Measurements from ENCODE around the gene ZBTB16. TPM values are rescaled to one million over a fixed set of nuclear protein-coding genes. Genes with fewer than 3 reads are reported as not detected.

ZBTB16 gene
- polyA plus RNA-seq, 1 experiment, result not detected

DNA sequence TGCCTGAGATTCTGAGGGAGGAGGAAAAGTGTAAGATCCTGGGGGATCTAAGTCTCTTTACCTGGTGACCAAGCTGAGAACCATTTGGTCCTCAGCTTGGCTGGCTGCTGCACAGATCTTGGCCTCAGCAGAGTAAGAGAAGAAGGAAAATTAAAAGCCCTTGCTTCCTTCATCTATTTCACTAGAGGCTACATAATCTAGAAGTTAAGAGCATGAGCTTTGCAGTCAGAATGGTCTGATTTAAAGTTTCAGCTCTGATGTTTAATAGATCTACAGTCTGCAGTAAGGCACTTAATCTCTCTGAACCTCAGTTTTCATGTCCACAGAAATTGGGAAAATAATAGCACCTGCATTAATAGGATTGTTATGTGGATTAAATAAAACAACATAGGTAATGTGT lies 3.1 kb upstream of the ZBTB16 start:
- H3K4me3 ChIP-seq (ENCODE audit: low read depth, low read length), result no peak overlapping the region
- H3K27me3 ChIP-seq (ENCODE audit: control insufficient read depth, insufficient read depth, low read length), result peaks cover 37% of the 10 kb centered on the region
- ChIA-PET CTCF (no interaction called here), POLR2A (no interaction called here)
- no peak for DNase-seq (ENCODE audit: low read depth, low spot score)
- no peaks in the 10 kb centered on the region; the same call in 1 of the 2 replicates for H3K9me3 ChIP-seq (ENCODE audit: control insufficient read depth, insufficient read depth, low read length)
- TF ChIP-seq, protein P1, sequence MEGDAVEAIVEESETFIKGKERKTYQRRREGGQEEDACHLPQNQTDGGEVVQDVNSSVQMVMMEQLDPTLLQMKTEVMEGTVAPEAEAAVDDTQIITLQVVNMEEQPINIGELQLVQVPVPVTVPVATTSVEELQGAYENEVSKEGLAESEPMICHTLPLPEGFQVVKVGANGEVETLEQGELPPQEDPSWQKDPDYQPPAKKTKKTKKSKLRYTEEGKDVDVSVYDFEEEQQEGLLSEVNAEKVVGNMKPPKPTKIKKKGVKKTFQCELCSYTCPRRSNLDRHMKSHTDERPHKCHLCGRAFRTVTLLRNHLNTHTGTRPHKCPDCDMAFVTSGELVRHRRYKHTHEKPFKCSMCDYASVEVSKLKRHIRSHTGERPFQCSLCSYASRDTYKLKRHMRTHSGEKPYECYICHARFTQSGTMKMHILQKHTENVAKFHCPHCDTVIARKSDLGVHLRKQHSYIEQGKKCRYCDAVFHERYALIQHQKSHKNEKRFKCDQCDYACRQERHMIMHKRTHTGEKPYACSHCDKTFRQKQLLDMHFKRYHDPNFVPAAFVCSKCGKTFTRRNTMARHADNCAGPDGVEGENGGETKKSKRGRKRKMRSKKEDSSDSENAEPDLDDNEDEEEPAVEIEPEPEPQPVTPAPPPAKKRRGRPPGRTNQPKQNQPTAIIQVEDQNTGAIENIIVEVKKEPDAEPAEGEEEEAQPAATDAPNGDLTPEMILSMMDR (IDR thresholded peaks at IDR 0.05; ENCODE audit: low read depth, low read length), result no peak
- no peak overlapping the region for H3K27ac ChIP-seq (ENCODE audit: low read depth, low read length)

DNA sequence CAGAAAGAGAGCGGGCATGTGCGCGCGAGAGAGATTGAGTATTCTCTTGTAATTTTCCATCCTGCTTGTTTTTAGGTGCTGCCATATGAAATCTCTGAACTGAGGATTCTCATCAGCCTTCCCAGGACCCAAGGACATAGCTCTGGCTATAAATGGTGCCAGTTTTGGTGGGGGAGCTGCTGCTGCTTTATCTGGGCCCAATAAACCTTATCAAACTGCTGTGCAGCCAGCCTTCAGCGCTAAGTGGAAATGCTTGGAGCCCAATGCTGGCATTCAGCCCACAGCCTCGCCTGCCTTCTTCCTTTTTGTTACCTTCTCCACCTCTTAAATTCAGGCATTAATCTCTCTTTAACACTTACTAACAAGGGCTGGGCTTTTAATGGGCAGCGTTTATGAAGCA lies 2.4 kb upstream of the ZBTB16 start:
- CTCF ChIA-PET, result no interaction called here
- no peak for DNase-seq (ENCODE audit: low read depth, low spot score)

DNA sequence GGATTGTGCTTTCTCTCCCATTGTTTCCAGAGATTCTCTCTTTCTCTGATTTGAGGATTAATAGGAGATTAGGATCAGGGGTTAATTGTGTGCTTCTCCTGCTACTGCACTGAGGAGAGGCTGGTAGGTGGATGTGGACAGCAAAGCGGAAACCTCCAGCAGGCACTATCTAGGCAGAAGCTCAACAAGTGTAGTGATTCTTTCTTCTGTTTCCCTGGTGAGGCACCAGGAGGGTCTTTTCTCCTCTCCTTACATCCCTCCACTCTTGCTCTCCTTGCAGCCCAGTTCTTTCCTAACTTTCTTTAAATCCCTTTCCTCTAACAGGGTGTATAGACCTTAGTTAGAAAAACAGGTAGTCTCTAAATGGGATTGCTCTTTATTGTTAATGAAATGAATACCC lies 1.9 kb upstream of the ZBTB16 start:
- Histone ChIP-seq H3K27ac (ENCODE audit: low read depth, low read length) (no peak overlapping the region), H3K27me3 (ENCODE audit: control insufficient read depth, insufficient read depth, low read length) (peaks cover 49% of the 10 kb centered on the region), H3K4me3 (ENCODE audit: low read depth, low read length) (no peak overlapping the region), H3K9me3 (ENCODE audit: control insufficient read depth, insufficient read depth, low read length) (no peaks in the 10 kb centered on the region; the same call in 1 of the 2 replicates)
- CTCF ChIA-PET, result no interaction called here
- POLR2A ChIA-PET, result no interaction called here
- DNase-seq (ENCODE audit: low read depth, low spot score), result no peak
- TF ChIP-seq, protein P1 (IDR thresholded peaks at IDR 0.05; ENCODE audit: low read depth, low read length), result no peak

More for the DNA sequence above, 2.4 kb upstream of the ZBTB16 start:
- POLR2A ChIA-PET, result no interaction called here
- TF ChIP-seq, protein P1 (IDR thresholded peaks at IDR 0.05; ENCODE audit: low read depth, low read length), result no peak
- no peak overlapping the region for H3K27ac ChIP-seq (ENCODE audit: low read depth, low read length)
- peaks cover 44% of the 10 kb centered on the region for H3K27me3 ChIP-seq (ENCODE audit: control insufficient read depth, insufficient read depth, low read length)
- no peaks in the 10 kb centered on the region; the same call in 1 of the 2 replicates for H3K9me3 ChIP-seq (ENCODE audit: control insufficient read depth, insufficient read depth, low read length)
- H3K4me3 ChIP-seq (ENCODE audit: low read depth, low read length), result no peak overlapping the region

DNA sequence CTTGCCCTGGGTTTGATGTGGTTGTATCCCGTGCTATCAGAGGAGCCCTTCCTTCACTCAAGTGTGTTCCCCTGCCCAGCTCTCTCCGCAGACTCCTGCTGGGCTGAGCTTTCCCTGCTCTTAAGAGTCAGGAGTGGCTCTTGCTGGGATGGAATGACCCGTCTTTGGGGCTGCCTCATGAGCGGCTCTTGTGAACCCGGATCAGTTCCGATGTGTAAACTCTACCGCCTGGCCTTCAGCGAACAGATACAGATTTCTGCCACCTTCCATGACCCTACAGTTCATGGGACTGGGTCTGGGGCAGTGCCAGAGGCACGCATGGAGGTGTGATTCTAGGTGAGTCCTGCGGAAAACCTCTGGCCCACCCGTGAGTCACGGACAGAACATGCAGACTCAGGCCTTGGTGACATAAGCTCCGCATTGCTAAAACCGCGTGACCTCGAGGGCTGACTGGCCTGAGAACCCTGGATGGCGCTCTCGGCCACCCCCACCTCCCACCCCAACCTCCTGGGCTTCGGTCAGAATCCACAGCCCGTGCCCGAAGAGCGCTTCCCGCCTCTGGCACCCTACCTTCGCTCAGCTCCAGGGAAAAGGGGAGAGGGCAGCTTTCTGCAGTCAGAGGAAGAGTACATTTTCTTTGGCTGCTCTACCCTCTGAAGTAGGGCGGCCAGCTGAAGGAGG lies 1.3 kb upstream of the ZBTB16 start:
- DNase-seq (ENCODE audit: low read depth, low spot score), result no peak
- Histone ChIP-seq H3K27ac (ENCODE audit: low read depth, low read length) (no peak overlapping the region), H3K4me3 (ENCODE audit: low read depth, low read length) (no peak overlapping the region), H3K27me3 (ENCODE audit: control insufficient read depth, insufficient read depth, low read length) (peaks cover 53% of the 10 kb centered on the region), H3K9me3 (ENCODE audit: control insufficient read depth, insufficient read depth, low read length) (no peaks in the 10 kb centered on the region; the same call in 1 of the 2 replicates)
- TF ChIP-seq, protein P1 (IDR thresholded peaks at IDR 0.05; ENCODE audit: low read depth, low read length), result no peak
- POLR2A ChIA-PET, result no interaction called here
- CTCF ChIA-PET, result no interaction called here

DNA sequence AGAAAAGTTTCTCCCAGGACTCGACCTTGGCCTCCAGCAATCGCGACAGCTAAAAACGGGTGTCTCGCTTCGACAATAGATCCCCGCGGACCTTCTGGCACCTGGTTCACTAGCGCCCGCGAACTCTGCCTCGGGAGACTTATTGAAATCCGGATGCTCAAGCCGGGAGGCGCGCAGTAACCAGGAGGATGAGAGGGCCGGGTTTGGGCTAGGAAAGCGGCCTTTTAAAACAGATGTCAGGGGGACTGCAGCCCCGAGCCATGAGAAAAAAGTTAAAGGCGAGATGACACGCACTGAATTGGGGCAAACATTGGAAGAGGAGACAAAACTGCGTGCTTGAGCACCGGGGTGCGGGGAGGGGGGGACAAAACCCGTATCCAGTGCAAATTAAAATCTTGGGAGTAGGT lies 637 bp upstream of the ZBTB16 start:
- Histone ChIP-seq H3K4me3 (ENCODE audit: low read depth, low read length) (no peak overlapping the region), H3K27me3 (ENCODE audit: control insufficient read depth, insufficient read depth, low read length) (peaks cover 53% of the 10 kb centered on the region), H3K9me3 (ENCODE audit: control insufficient read depth, insufficient read depth, low read length) (no peaks in the 10 kb centered on the region; the same call in 1 of the 2 replicates), H3K27ac (ENCODE audit: low read depth, low read length) (no peak overlapping the region)
- ChIA-PET POLR2A (no interaction called here), CTCF (no interaction called here)
- TF ChIP-seq, protein P1 (IDR thresholded peaks at IDR 0.05; ENCODE audit: low read depth, low read length), result no peak
- no peak for DNase-seq (ENCODE audit: low read depth, low spot score)
